GM23338 (cell line): ENCODE data around the gene BAIAP2. TPM values are rescaled to one million over a fixed set of nuclear protein-coding genes. Genes with fewer than 3 reads are reported as not detected.

Experiments used
- ATAC-seq: fragments of 200-7000 bp; cut with Tn5 transposase; 3 replicates; pipeline ENCODE4 v1.9.1; 2020
- DNase-seq: peaks from one replicate; pipeline ENCODE4 v3.0.0-alpha.2; 2015; ENCODE audit warnings: low spot score
- H2AFZ ChIP-seq: fragments of 200-600 bp; sonication (generic); 2 replicates; pipeline ENCODE4 v1.8.0; 2016; ENCODE audit warnings: antibody characterized with exemption, mild to moderate bottlenecking, moderate library complexity
- H3F3A ChIP-seq: fragments of 200-600 bp; sonication (generic); replicated peaks from 2 replicates; pipeline ENCODE4 v1.8.0; 2017; ENCODE audit warnings: antibody characterized with exemption, mixed run types, low read depth
- H3K27ac ChIP-seq: fragments of 200-600 bp; sonication (generic); 2 replicates; pipeline ENCODE4 v1.6.1; 2016; ENCODE audit warnings: low read depth
- H3K27me3 ChIP-seq: fragments of 200-600 bp; sonication (generic); 2 replicates; pipeline ENCODE4 v1.8.0; 2016; ENCODE audit warnings: mild to moderate bottlenecking, mixed run types, moderate library complexity; ENCODE audit not compliant: insufficient read depth
- H3K36me3 ChIP-seq: fragments of 200-600 bp; sonication (generic); 2 replicates; pipeline ENCODE4 v1.8.0; 2016; ENCODE audit warnings: mild to moderate bottlenecking; ENCODE audit not compliant: insufficient read depth
- H3K4me1 ChIP-seq: fragments of 200-600 bp; sonication (generic); 2 replicates; pipeline ENCODE4 v1.8.0; 2016; ENCODE audit warnings: mild to moderate bottlenecking, moderate library complexity; ENCODE audit not compliant: insufficient read depth
- H3K4me2 ChIP-seq: fragments of 200-600 bp; sonication (generic); 2 replicates; pipeline ENCODE4 v1.7.1; 2017; ENCODE audit warnings: mixed run types
- H3K4me3 ChIP-seq: fragments of 200-600 bp; sonication (generic); 2 replicates; pipeline ENCODE4 v1.6.1; 2016; ENCODE audit warnings: mixed run types
- H3K79me2 ChIP-seq: fragments of 200-600 bp; sonication (generic); replicated peaks from 2 replicates; pipeline ENCODE4 v1.8.0; 2017; ENCODE audit warnings: mild to moderate bottlenecking; ENCODE audit not compliant: insufficient read depth
- H3K9me2 ChIP-seq: fragments of 200-600 bp; sonication (generic); 2 replicates; pipeline ENCODE4 v1.8.0; 2017; ENCODE audit not compliant: insufficient read depth
- H4K20me1 ChIP-seq: fragments of 200-600 bp; sonication (generic); replicated peaks from 2 replicates; pipeline ENCODE4 v1.8.0; 2017; ENCODE audit warnings: mild to moderate bottlenecking; ENCODE audit not compliant: insufficient read depth
- H3K27ac Mint-ChIP-seq: 2 replicates; pipeline ENCODE4 v1.8.0; 2020; ENCODE audit warnings: inconsistent platforms, mild to moderate bottlenecking, moderate library complexity, mixed read lengths
- H3K27me3 Mint-ChIP-seq: 3 replicates; pipeline ENCODE4 v1.8.0; 2022; ENCODE audit warnings: low read depth, mild to moderate bottlenecking, moderate library complexity, mixed read lengths, inconsistent platforms; ENCODE audit not compliant: insufficient read depth, poor library complexity
- H3K36me3 Mint-ChIP-seq: 3 replicates; pipeline ENCODE4 v1.8.0; 2021; ENCODE audit warnings: low read depth, mild to moderate bottlenecking, inconsistent platforms, moderate library complexity, mixed read lengths
- H3K4me1 Mint-ChIP-seq: 3 replicates; pipeline ENCODE4 v1.8.0; 2020; ENCODE audit warnings: mild to moderate bottlenecking, inconsistent platforms, mixed read lengths
- H3K4me3 Mint-ChIP-seq: 3 replicates; pipeline ENCODE4 v1.8.0; 2021; ENCODE audit warnings: moderate library complexity, mild to moderate bottlenecking, inconsistent platforms, mixed read lengths
- H3K9me3 Mint-ChIP-seq: 3 replicates; pipeline ENCODE4 v1.8.0; 2020; ENCODE audit warnings: moderate library complexity, mild to moderate bottlenecking, inconsistent platforms, mixed read lengths
- CREB1 ChIP-seq: fragments of 250-450 bp; sonication (Bioruptor Pico); IDR thresholded peaks from 2 replicates; pipeline ENCODE4 v1.5.0; 2020; ENCODE audit warnings: low read depth, mild to moderate bottlenecking, moderate library complexity
- CTCF ChIP-seq, 2 experiments: fragments of 200-600 bp in 1 of 2; sonication (generic) in 1 of 2; conservative IDR thresholded peaks; 2 replicates each; pipeline versions ENCODE4 v1.5.1 to v1.6.1; 2016 to 2017; ENCODE audit warnings: antibody characterized with exemption in 2 of 2, low read depth in 2 of 2, mild to moderate bottlenecking in 2 of 2, moderate library complexity in 1 of 2
- ETS1 ChIP-seq: IDR thresholded peaks from 2 replicates; pipeline ENCODE4 v1.6.1; 2016; ENCODE audit warnings: antibody characterized with exemption
- EZH2 ChIP-seq: fragments of 200-600 bp; sonication (generic); IDR thresholded peaks from one replicate; pipeline ENCODE4 v1.8.0; 2017; ENCODE audit warnings: antibody characterized with exemption, mild to moderate bottlenecking, low read depth; ENCODE audit not compliant: unreplicated experiment
- EZH2phosphoT487 ChIP-seq: fragments of 200-600 bp; sonication (generic); IDR thresholded peaks from one replicate; pipeline ENCODE4 v1.8.1; 2018; ENCODE audit warnings: antibody characterized with exemption; ENCODE audit not compliant: unreplicated experiment
- JUNB ChIP-seq: IDR thresholded peaks from one replicate; pipeline ENCODE4 v1.6.1; 2016; ENCODE audit warnings: antibody characterized with exemption; ENCODE audit not compliant: unreplicated experiment
- NANOG ChIP-seq: IDR thresholded peaks from 2 replicates; pipeline ENCODE4 v1.6.1; 2016; ENCODE audit warnings: antibody characterized with exemption, borderline replicate concordance
- POLR2AphosphoS5 ChIP-seq: IDR thresholded peaks from 2 replicates; pipeline ENCODE4 v1.6.1; 2016; ENCODE audit warnings: antibody characterized with exemption, low read depth
- REST ChIP-seq: IDR thresholded peaks from one replicate; pipeline ENCODE4 v1.6.1; 2018; ENCODE audit warnings: antibody characterized with exemption; ENCODE audit not compliant: unreplicated experiment
- ZNF114 ChIP-seq: fragments of 250-450 bp; sonication (Bioruptor Pico); IDR thresholded peaks from 2 replicates; pipeline ENCODE4 v1.5.0; 2020; ENCODE audit warnings: mild to moderate bottlenecking, moderate library complexity
- ZNF331 ChIP-seq: fragments of 250-450 bp; sonication (Bioruptor Pico); IDR thresholded peaks from 2 replicates; pipeline ENCODE4 v1.5.0; 2020; ENCODE audit warnings: low read depth, mild to moderate bottlenecking, moderate library complexity
- ZNF462 ChIP-seq: fragments of 250-450 bp; sonication (Bioruptor Pico); IDR thresholded peaks from 2 replicates; pipeline ENCODE4 v1.5.0; 2020; ENCODE audit warnings: mild to moderate bottlenecking, moderate library complexity
- polyA plus RNA-seq: library from polyadenylated mRNA; unstranded; fragments of >200 nt; fragmentation: Nextera tagmentation; extraction: Ambion mirVana; gene quantifications from 2 replicates; pipeline ENCODE4 v1.2.1, GENCODE V29; 2016
- total RNA-seq: library from RNA; depleted of rRNA; stranded (reverse); fragments of >200 nt; shearing (Covaris generic); gene quantifications from 2 replicates; pipeline ENCODE4 v1.2.3, GENCODE V29; 2014

The BAIAP2 gene
- total and polyA plus RNA-seq, 2 experiments from 2014 or later: 21.7 to 22.7 TPM

- TF ChIP-seq CREB1 (no peak), POLR2AphosphoS5 (peak; percentile 96)
Observed at GRCh38 chr17:81034779-81035520, at the start of gene BAIAP2 (continued).

- no peaks in the 10 kb centered on the region for H3K9me2 ChIP-seq
- no peak overlapping the region for H3K4me2 ChIP-seq
- Mint-ChIP-seq H3K4me3 (no peak overlapping the region), H3K27ac (no peak overlapping the region), H3K36me3 (no peaks in the 10 kb centered on the region), H3K9me3 (no peaks in the 10 kb centered on the region), H3K27me3 (peaks cover 7% of the 10 kb centered on the region), H3K4me1 (peaks cover 5% of the 10 kb centered on the region; the same call in 2 of the 3 replicates)
- no peaks in the 10 kb centered on the region for H3F3A ChIP-seq
- no peaks in the 10 kb centered on the region for H3K4me1 ChIP-seq
- no peaks in the 10 kb centered on the region for H4K20me1 ChIP-seq
- ATAC-seq: no peak
- no peak for DNase-seq
- no peak overlapping the region for H3K4me3 ChIP-seq
- H3K36me3 ChIP-seq: no peaks in the 10 kb centered on the region
- no peaks in the 10 kb centered on the region for H3K79me2 ChIP-seq
- H2AFZ ChIP-seq: no peak overlapping the region
- H3K27me3 ChIP-seq: no peaks in the 10 kb centered on the region
- H3K27ac ChIP-seq: no peak overlapping the region
- TF ChIP-seq ZNF462 (CRISPR knock-in tag) (no peak), NANOG (no peak), JUNB (no peak), REST (no peak), POLR2AphosphoS5 (no peak), CREB1 (no peak), ZNF331 (CRISPR knock-in tag) (no peak), ETS1 (no peak), EZH2 (no peak), ZNF114 (CRISPR knock-in tag) (no peak), EZH2phosphoT487 (no peak), CTCF (conservative IDR thresholded peaks at IDR 0.05; ENCODE audit: low read depth in 2 of 2) (no peak)
Observed at GRCh38 chr17:80986046-80986445, 48.9 kb upstream of the BAIAP2 start.
